Smooth muscle cell (in vitro differentiated cells): ENCODE data around the gene PHF21A. TPM values are rescaled to one million over a fixed set of nuclear protein-coding genes. Genes with fewer than 3 reads are reported as not detected.

Experiments
- DNase-seq: peaks from one replicate; lab custom pipeline; 2025; ENCODE audit not compliant: unreplicated experiment; lab: John Stamatoyannopoulos, UW
- H2AFZ ChIP-seq: fragments of 200-600 bp; sonication (generic); 2 replicates; pipeline ENCODE4 v1.6.0; 2016; ENCODE audit warnings: antibody characterized with exemption, low read depth, mild to moderate bottlenecking
- H3F3A ChIP-seq: fragments of 200-600 bp; sonication (generic); 2 replicates; pipeline ENCODE4 v1.6.0; 2017; ENCODE audit warnings: antibody characterized with exemption, low read depth
- H3K27ac ChIP-seq: fragments of 200-600 bp; sonication (generic); 2 replicates; pipeline ENCODE4 v1.5.1; 2016; ENCODE audit warnings: low read depth, mild to moderate bottlenecking
- H3K27me3 ChIP-seq: fragments of 200-600 bp; sonication (generic); 2 replicates; pipeline ENCODE4 v1.6.1; 2016; ENCODE audit warnings: low read depth, mild to moderate bottlenecking
- H3K36me3 ChIP-seq: fragments of 200-600 bp; sonication (generic); 2 replicates; pipeline ENCODE4 v1.5.1; 2016; ENCODE audit warnings: low read depth
- H3K4me1 ChIP-seq: fragments of 200-600 bp; sonication (generic); 2 replicates; pipeline ENCODE4 v1.5.1; 2016; ENCODE audit warnings: low read depth
- H3K4me2 ChIP-seq: fragments of 200-600 bp; sonication (generic); 2 replicates; pipeline ENCODE4 v1.6.0; 2016; ENCODE audit warnings: mild to moderate bottlenecking
- H3K4me3 ChIP-seq: fragments of 200-600 bp; sonication (generic); 2 replicates; pipeline ENCODE4 v1.5.1; 2016; ENCODE audit warnings: mild to moderate bottlenecking
- H3K79me2 ChIP-seq: fragments of 200-600 bp; sonication (generic); 2 replicates; pipeline ENCODE4 v1.6.0; 2016; ENCODE audit warnings: low read depth, mild to moderate bottlenecking
- H3K9ac ChIP-seq: fragments of 200-600 bp; sonication (generic); 2 replicates; pipeline ENCODE4 v1.6.0; 2016; ENCODE audit warnings: low read depth
- H3K9me3 ChIP-seq: fragments of 200-600 bp; sonication (generic); replicated peaks from 2 replicates; pipeline ENCODE4 v1.5.1; 2016; ENCODE audit warnings: low read depth
- H4K20me1 ChIP-seq: fragments of 200-600 bp; sonication (generic); 2 replicates; pipeline ENCODE4 v1.6.0; 2016; ENCODE audit warnings: low read depth
- WGBS: methylation state at CpG from one replicate; pipeline ENCODE4 v1.1.7; 2016; ENCODE audit warnings: low lambda C conversion rate; 5-methylcytosine and 5-hydroxymethylcytosine counted together
- polyA plus RNA-seq: library from polyadenylated mRNA; unstranded; fragments of >200 nt; fragmentation: Nextera tagmentation; extraction: Ambion mirVana; gene quantifications from 2 replicates; pipeline ENCODE4 v1.2.1, GENCODE V29; 2016
- total RNA-seq: library from RNA; depleted of rRNA; stranded (reverse); fragments of >200 nt; gene quantifications from 2 replicates; pipeline ENCODE4 v1.2.3, GENCODE V29; 2014
- TF ChIP-seq, protein P1 (sequence below): fragments of 200-600 bp; sonication (generic); IDR thresholded peaks from 2 replicates; pipeline ENCODE4 v1.5.1; 2017; ENCODE audit warnings: borderline replicate concordance, mild to moderate bottlenecking, antibody characterized with exemption; ENCODE audit not compliant: insufficient read depth, poor library complexity, severe bottlenecking

PHF21A gene
- total and polyA plus RNA-seq, 2 experiments from 2014 or later, result 26.1 to 28.7 TPM

- no peak for DNase-seq
These were observed 109.1 kb downstream of the PHF21A start for GRCh38 chr11:46012185-46012584.

GRCh38 chr11:46010100-46010499, 111.2 kb downstream of the PHF21A start:
- 97% methylated on average over 1 of the region's 1 CpG for WGBS
- no peak overlapping the region for H2AFZ ChIP-seq
- H3K4me3 ChIP-seq, result no peak overlapping the region
- TF ChIP-seq, protein P1, sequence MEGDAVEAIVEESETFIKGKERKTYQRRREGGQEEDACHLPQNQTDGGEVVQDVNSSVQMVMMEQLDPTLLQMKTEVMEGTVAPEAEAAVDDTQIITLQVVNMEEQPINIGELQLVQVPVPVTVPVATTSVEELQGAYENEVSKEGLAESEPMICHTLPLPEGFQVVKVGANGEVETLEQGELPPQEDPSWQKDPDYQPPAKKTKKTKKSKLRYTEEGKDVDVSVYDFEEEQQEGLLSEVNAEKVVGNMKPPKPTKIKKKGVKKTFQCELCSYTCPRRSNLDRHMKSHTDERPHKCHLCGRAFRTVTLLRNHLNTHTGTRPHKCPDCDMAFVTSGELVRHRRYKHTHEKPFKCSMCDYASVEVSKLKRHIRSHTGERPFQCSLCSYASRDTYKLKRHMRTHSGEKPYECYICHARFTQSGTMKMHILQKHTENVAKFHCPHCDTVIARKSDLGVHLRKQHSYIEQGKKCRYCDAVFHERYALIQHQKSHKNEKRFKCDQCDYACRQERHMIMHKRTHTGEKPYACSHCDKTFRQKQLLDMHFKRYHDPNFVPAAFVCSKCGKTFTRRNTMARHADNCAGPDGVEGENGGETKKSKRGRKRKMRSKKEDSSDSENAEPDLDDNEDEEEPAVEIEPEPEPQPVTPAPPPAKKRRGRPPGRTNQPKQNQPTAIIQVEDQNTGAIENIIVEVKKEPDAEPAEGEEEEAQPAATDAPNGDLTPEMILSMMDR, result no peak
- H3K9me3 ChIP-seq, result no peaks in the 10 kb centered on the region
- peaks cover 87% of the 10 kb centered on the region for H4K20me1 ChIP-seq
- no peak for DNase-seq
- H3K27me3 ChIP-seq, result no peaks in the 10 kb centered on the region
- no peaks in the 10 kb centered on the region for H3K36me3 ChIP-seq
- no peak overlapping the region for H3K27ac ChIP-seq
- no peaks in the 10 kb centered on the region for H3K4me1 ChIP-seq
- no peaks in the 10 kb centered on the region for H3F3A ChIP-seq
- peaks cover 16% of the 10 kb centered on the region for H3K79me2 ChIP-seq
- H3K9ac ChIP-seq, result no peak overlapping the region
- no peak overlapping the region for H3K4me2 ChIP-seq

More at GRCh38 chr11:46012185-46012584, 109.1 kb downstream of the PHF21A start:
- H3K36me3 ChIP-seq, result no peaks in the 10 kb centered on the region
- no peaks in the 10 kb centered on the region for H3F3A ChIP-seq
- peaks cover 7% of the 10 kb centered on the region for H3K79me2 ChIP-seq
- 77% methylated on average over 2 of the region's 2 CpGs for WGBS
- H2AFZ ChIP-seq, result no peak overlapping the region
- H3K9me3 ChIP-seq, result no peaks in the 10 kb centered on the region
- H3K4me1 ChIP-seq, result no peaks in the 10 kb centered on the region
- H4K20me1 ChIP-seq, result peaks cover 84% of the 10 kb centered on the region
- H3K27me3 ChIP-seq, result no peaks in the 10 kb centered on the region
- no peak overlapping the region for H3K4me2 ChIP-seq
- H3K4me3 ChIP-seq, result no peak overlapping the region
- H3K27ac ChIP-seq, result no peak overlapping the region
- no peak overlapping the region for H3K9ac ChIP-seq
- TF ChIP-seq, protein P1, result no peak

- WGBS, result 37% methylated on average over 2 of the region's 2 CpGs
- no peak overlapping the region for H3K9ac ChIP-seq
These were observed 111.6 kb downstream of the PHF21A start for GRCh38 chr11:46009647-46010046.

More at GRCh38 chr11:46009647-46010046, 111.6 kb downstream of the PHF21A start:
- Histone ChIP-seq H3K4me3 (no peak overlapping the region), H2AFZ (no peak overlapping the region), H3F3A (no peaks in the 10 kb centered on the region), H3K4me2 (no peak overlapping the region), H3K27ac (no peak overlapping the region), H3K36me3 (no peaks in the 10 kb centered on the region), H3K4me1 (no peaks in the 10 kb centered on the region), H3K27me3 (no peaks in the 10 kb centered on the region), H3K9me3 (no peaks in the 10 kb centered on the region), H4K20me1 (peaks cover 89% of the 10 kb centered on the region), H3K79me2 (peaks cover 20% of the 10 kb centered on the region)
- DNase-seq, result no peak
- TF ChIP-seq, protein P1, result no peak
